Umbilical cord (tissue), 2 donors: ENCODE results near the gene TOP1. TPM values are rescaled to one million over a fixed set of nuclear protein-coding genes. Genes with fewer than 3 reads are reported as not detected.
A peak's percentile ranks its signal among the peaks of the same experiment; 100 is the strongest.

Experiments used
- DNase-seq: peaks from one replicate; pipeline ENCODE4 v3.0.0-alpha.2; 2015; ENCODE audit warnings: low spot score
- total RNA-seq: library from RNA; depleted of rRNA; stranded (reverse); fragments of >200 nt; gene quantifications from one replicate; pipeline ENCODE4 v1.2.3, GENCODE V29; 2014; ENCODE audit warnings: low replicate concordance; ENCODE audit not compliant: insufficient read depth

The TOP1 gene
- total RNA-seq, 1 donor from 2014 or later = 15.2 TPM

DNA sequence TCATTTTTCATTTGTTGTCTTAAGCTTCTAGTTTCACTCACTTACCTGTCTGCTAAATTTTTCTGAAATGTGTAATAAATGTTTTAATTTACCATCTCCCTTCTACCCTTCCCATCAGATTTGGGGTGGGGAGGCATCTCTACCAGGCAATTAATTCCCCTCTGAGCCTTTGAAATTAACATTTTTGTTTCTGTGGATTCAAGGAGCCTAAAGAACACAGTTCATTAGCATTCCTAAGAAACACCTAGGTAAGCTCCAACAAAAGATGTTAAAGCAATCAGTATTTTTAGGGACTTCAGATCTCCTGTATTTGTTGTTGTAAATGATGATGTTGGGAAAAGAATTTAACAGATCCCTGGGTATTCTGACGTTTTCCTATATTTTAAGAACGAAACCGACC, 6.6 kb downstream of the TOP1 start:
- no peak for DNase-seq

DNA sequence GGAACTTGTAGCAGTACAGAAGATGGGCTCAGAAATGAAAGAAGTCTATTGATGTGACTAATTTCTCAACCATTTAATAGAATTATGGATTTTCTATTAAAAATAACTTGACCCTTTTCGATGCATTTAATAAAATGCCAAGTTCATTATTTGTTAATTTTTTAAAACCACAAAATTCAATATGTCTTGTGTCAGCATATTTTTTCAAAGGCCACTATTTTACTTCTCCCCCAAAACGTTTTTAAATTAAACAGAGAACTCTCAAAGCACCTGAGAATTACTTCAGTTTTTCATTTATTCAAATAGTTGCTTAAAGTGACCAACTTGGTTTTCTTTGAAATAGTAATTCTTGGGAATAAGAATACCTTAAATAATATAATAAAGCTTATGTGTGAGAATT, 8.6 kb downstream of the TOP1 start:
- no peak for DNase-seq

GRCh38 chr20:41038149-41038877, 9.7 kb downstream of the TOP1 start:
- no peak for DNase-seq

- DNase-seq = no peak
These were observed 10.3 kb downstream of the TOP1 start for GRCh38 chr20:41038878-41039404.

- no peak for DNase-seq
These were observed 12.2 kb downstream of the TOP1 start for GRCh38 chr20:41040855-41041254.

DNA sequence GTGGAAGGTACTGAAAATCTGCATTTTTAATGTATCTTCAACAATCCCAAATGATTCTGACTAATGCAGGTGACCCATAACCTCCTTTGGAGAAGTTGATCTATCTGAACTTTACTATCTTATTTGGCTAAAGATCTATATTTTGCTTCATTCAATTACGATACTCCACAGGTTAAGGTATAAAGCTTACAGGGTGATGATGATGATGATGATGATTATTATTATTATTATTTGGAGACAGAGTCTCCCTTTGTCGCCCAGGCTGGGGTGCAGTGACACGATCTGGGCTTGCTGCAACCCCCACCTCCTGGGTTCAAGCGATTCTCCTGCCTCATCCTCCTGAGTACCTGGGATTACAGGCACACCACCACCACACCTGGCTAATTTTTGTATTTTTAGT, 13.1 kb downstream of the TOP1 start:
- no peak for DNase-seq

GRCh38 chr20:41044409-41045062, 15.9 kb downstream of the TOP1 start:
- DNase-seq = no peak

GRCh38 chr20:41045671-41046070, 17.0 kb downstream of the TOP1 start:
- DNase-seq = no peak

GRCh38 chr20:41046716-41047115, 18.1 kb downstream of the TOP1 start:
- DNase-seq = no peak

- no peak for DNase-seq
These were observed 18.8 kb downstream of the TOP1 start for GRCh38 chr20:41047279-41047974.

- DNase-seq = no peak
These were observed 19.3 kb downstream of the TOP1 start for GRCh38 chr20:41047975-41048305.

- no peak for DNase-seq
These were observed 20.1 kb downstream of the TOP1 start for GRCh38 chr20:41048461-41049301.

DNA sequence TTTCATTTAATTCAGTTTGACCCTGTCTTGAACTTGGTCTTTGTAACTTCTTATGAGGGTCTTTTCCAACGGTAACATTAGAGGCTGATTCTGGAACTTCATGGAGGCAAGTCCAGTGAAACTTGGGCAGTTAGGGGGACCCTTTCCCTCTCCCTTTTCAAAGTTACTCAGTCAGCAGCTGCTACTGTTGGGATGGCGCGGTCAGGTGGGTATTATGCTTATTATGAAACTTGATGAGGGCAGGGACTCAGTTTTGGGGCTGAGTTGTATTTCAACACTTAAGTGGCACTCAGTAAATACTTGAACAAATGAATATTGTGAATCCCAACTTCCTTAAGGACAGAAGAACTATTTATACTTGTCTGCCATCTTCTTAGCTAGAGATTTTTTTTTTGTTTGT, 20.8 kb downstream of the TOP1 start:
- DNase-seq = no peak

DNA sequence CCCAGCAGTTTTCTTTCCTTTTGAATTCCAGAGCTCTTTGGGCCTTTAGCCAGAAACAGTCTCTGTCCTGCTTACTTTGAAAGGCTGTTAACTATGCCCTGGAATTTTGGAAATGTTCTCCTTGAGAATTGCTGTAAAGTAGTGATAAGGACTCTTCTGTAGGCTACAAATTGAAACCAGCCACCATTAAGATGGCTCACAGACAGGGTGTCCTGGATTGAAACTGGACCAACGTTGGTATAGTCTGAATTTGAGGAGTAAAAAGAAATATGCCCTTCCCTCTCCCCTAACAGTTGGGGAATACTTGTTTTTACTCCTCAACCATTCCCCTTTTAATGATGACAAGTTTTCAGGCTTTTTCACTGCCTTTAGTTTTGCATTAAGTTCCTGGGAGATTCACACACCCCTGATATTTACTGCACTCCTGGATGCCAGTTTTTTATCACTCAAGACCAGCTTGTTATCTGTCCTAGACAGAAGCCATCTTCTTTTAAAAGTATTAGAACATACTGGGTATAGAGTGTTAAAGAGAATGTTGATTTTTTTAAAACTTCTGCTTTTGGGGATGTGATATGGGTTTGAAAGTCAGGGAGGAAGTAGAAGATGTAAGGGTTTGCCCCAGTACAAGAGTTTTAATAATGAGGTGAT, 21.9 kb downstream of the TOP1 start:
- peak; percentile 91 for DNase-seq

DNA sequence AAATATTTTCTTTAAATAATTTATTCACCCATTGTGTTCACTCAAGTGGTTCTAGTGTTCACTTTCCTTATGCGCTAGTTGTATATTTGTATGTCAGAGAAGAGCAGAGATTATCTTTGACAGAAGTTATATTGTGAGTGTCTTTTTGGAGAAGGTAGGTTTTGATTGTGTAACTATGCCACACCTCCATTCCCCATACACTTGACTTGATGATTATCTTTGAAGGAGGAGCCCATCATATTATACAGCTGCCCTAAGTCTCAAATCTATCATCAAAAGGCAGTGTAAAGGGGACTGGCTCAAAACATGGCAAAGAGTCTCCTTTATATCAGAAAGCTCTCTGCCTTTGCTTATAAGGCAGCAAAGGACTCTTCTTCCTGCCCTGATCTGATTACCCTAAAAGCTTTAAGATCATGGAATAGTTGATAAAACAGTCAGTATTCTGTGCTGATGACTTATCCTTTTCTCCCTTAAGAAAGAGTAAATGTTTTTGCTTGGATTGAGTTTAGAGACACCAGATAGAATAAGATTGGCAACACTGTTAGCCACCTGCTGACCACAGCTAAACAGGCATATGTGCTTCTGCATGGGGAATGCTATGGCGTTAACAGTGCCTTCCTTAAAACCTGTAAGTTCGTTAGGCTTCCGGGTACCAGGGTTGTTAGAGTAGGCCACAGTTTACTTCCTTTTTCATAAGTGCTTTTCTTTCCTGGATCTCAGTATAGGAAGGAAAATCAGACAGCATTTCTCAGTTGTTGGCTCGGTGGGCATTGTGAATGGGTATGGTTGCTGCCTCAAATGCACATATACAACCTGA, 22.6 kb downstream of the TOP1 start:
- no peak for DNase-seq

GRCh38 chr20:41052742-41053419, 24.3 kb downstream of the TOP1 start:
- peak; percentile 67 for DNase-seq

- DNase-seq = no peak
These were observed 25.6 kb downstream of the TOP1 start for GRCh38 chr20:41054070-41054846.

DNA sequence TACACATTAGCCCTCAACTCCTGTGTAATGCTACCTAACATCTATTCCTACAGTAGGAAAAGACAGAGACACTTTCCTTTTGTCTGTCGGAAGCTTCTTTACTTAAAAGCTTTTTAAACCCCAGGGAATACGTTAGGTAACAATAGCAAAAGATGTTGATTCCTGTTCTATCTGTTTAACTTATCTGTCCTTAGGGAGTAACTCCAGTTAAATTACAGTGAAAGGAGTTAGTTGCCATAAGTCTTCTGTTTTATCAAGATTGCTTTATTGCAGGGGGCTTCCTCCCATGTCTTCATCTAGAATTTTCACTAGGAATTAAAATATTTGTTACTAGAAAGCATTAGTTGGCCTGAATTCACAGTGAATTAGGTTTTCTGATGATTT, 26.2 kb downstream of the TOP1 start:
- DNase-seq = no peak

DNA sequence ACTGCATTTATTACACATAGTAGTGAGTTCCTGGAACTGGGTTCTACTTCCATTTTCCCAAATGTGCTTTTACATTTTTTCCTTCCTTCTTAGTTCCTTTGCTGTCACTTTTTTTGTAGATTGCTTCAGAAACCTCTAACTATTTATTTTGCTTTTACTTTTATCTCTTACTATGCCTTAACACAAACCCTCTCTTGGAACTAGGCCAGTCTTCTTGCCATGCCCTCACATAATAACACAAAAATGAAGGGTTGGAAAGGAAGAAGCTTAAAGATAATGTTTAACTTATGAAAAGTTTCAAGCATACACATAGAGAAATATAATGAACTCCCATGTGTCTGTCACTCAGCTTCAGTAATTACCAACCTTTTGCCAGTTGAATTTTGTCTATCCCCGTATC, 27.1 kb downstream of the TOP1 start:
- peak; percentile 78 for DNase-seq
